ENCODE data around the gene FAM13C.
"Not testable (repeated sequence)": the region's sequence is repeated elsewhere in the genome, so short reads cannot be mapped to it uniquely, and the experiment has no call there.

The FAM13C gene

GRCh38 chr10:59239108-59239507 is 123.2 kb downstream of the FAM13C start:
- not testable (repeated sequence) for DNase-seq (ENCODE audit: extremely low read depth in 1 of 2, low read depth in 1 of 2)

GRCh38 chr10:59237775-59238174 is 124.6 kb downstream of the FAM13C start:
- DNase-seq (ENCODE audit: extremely low read depth in 1 of 2, low read depth in 1 of 2), result no peak

- DNase-seq (ENCODE audit: extremely low read depth in 1 of 2, low read depth in 1 of 2), result no peak
These were observed 126.2 kb downstream of the FAM13C start for GRCh38 chr10:59236064-59236697.

- no peak for DNase-seq (ENCODE audit: extremely low read depth in 1 of 2, low read depth in 1 of 2)
These were observed 127.4 kb downstream of the FAM13C start for GRCh38 chr10:59234816-59235429.

GRCh38 chr10:59234194-59234593 is 128.2 kb downstream of the FAM13C start:
- DNase-seq (ENCODE audit: extremely low read depth in 1 of 2, low read depth in 1 of 2), result no peak

- DNase-seq (ENCODE audit: extremely low read depth in 1 of 2, low read depth in 1 of 2), result no peak
These were observed 132.9 kb downstream of the FAM13C start for GRCh38 chr10:59229441-59229840.

- DNase-seq (ENCODE audit: extremely low read depth in 1 of 2, low read depth in 1 of 2), result no peak
These were observed 135.1 kb downstream of the FAM13C start for GRCh38 chr10:59227136-59227673.

GRCh38 chr10:59225211-59225610 is 137.1 kb downstream of the FAM13C start:
- no peak for DNase-seq (ENCODE audit: extremely low read depth in 1 of 2, low read depth in 1 of 2)

- not testable (repeated sequence) for DNase-seq (ENCODE audit: extremely low read depth in 1 of 2, low read depth in 1 of 2)
These were observed 138.8 kb downstream of the FAM13C start for GRCh38 chr10:59223597-59223996.

GRCh38 chr10:59222788-59223187 is 139.6 kb downstream of the FAM13C start:
- DNase-seq (ENCODE audit: extremely low read depth in 1 of 2, low read depth in 1 of 2), result no peak

- DNase-seq (ENCODE audit: extremely low read depth in 1 of 2, low read depth in 1 of 2), result no peak
These were observed 146.0 kb downstream of the FAM13C start for GRCh38 chr10:59216178-59216869.

- DNase-seq (ENCODE audit: extremely low read depth in 1 of 2, low read depth in 1 of 2), result no peak
These were observed 148.2 kb downstream of the FAM13C start for GRCh38 chr10:59214160-59214559.

GRCh38 chr10:59212301-59212798 is 150.0 kb downstream of the FAM13C start:
- DNase-seq (ENCODE audit: extremely low read depth in 1 of 2, low read depth in 1 of 2), result no peak

GRCh38 chr10:59206204-59206720 is 156.1 kb downstream of the FAM13C start:
- no peak for DNase-seq (ENCODE audit: extremely low read depth in 1 of 2, low read depth in 1 of 2)
